Measurements from ENCODE around the gene ADPRHL1.

ADPRHL1 gene

DNA sequence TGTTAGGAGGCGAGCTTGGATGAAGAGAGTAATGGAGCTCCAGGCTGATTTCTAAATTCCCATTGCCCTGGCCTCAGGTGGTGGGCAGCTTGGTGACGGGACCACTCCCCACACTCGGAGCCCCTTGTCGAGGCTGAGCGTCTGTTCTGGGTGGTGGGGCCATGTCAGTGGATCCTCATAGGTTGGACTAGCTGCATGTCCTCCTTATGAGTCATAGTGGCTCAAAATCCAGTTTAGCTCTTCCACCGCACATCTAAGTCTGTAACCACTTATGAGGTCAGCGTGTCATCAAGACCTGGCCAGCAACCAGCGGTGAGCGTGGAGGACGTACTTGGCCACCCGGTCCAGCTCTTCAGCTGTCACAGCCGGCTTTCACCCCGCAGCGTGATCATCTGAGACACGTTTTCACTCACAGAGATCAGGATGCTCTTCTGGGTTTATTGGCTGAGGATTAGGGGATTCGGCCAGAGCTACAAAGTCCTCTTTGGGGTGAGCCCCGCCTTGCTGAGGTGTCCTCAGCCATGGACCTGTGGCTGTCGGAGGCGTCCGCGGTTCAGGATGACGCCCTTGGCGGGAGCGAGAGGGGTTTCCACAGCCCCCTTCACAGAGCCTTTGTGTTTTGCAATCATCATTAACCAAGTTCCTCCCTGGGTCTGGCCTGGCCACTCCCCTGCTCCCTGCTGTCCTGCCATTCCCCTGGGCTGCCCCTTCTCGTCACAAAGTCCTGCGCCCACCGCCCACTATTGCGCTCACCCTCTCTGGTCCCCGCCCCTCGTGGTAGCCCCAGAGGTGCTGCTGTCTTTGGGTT is 41.9 kb downstream of the ADPRHL1 start:
- peak; percentile 62 for DNase-seq (ENCODE audit: low spot score)
- TF ChIP-seq, protein P1, sequence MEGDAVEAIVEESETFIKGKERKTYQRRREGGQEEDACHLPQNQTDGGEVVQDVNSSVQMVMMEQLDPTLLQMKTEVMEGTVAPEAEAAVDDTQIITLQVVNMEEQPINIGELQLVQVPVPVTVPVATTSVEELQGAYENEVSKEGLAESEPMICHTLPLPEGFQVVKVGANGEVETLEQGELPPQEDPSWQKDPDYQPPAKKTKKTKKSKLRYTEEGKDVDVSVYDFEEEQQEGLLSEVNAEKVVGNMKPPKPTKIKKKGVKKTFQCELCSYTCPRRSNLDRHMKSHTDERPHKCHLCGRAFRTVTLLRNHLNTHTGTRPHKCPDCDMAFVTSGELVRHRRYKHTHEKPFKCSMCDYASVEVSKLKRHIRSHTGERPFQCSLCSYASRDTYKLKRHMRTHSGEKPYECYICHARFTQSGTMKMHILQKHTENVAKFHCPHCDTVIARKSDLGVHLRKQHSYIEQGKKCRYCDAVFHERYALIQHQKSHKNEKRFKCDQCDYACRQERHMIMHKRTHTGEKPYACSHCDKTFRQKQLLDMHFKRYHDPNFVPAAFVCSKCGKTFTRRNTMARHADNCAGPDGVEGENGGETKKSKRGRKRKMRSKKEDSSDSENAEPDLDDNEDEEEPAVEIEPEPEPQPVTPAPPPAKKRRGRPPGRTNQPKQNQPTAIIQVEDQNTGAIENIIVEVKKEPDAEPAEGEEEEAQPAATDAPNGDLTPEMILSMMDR (IDR thresholded peaks at IDR 0.05; ENCODE audit: poor library complexity, severe bottlenecking), result no peak
- H3K4me3 ChIP-seq (ENCODE audit: severe bottlenecking), result no peak overlapping the region
- H3K27ac ChIP-seq (ENCODE audit: poor library complexity, severe bottlenecking), result no peak overlapping the region
- no peaks in the 10 kb centered on the region for H3K36me3 ChIP-seq (ENCODE audit: low read depth)
- peak; percentile 57; the same call in 2 of the 3 replicates for ATAC-seq (ENCODE audit: low read depth)
- peaks cover 6% of the 10 kb centered on the region for H3K4me1 ChIP-seq (ENCODE audit: insufficient read depth, poor library complexity, severe bottlenecking)
- no peaks in the 10 kb centered on the region for H3K9me3 ChIP-seq (ENCODE audit: severe bottlenecking)
- H3K27me3 ChIP-seq (ENCODE audit: insufficient read depth, poor library complexity, severe bottlenecking), result no peaks in the 10 kb centered on the region

DNA sequence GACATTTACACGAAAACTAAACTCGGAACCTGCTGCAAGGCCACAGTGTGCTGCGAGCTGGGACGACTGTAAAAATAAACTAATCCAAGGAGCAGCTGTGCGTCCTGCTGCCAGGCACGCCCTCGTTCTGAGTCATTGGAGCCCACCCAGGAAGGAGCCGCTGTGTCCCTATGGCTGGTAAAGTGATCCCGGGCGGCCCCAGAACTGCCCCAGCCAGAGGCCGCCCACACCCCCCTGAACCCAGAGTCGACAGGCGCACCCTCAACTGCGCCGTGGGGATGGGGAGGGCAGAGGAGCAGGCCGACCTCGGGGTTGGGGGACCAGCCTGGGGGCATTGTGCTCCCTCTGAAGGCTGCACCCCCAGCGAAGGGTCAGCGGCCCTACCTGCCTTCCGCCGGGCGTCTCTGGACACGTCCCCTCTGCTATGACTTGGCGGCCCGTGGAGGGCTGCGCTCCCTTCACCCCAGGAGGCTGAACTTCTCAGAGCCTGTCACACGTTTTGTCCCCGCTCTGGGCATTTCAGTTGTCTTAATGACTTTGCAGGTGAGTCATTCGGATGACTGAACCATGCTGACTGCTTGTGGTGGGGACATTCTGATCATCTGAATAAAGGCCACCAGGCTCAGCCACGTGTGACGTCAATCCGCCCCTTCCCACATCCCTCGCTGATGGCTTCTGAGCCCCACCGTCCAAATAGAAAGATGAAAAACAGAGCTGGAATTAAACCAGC is 42.7 kb downstream of the ADPRHL1 start:
- H3K27me3 ChIP-seq (ENCODE audit: insufficient read depth, poor library complexity, severe bottlenecking), result no peaks in the 10 kb centered on the region
- H3K27ac ChIP-seq (ENCODE audit: poor library complexity, severe bottlenecking), result no peak overlapping the region
- peaks cover 6% of the 10 kb centered on the region for H3K4me1 ChIP-seq (ENCODE audit: insufficient read depth, poor library complexity, severe bottlenecking)
- TF ChIP-seq, protein P1 (IDR thresholded peaks at IDR 0.05; ENCODE audit: poor library complexity, severe bottlenecking), result no peak
- DNase-seq (ENCODE audit: low spot score) (peak; percentile 56), ATAC-seq (ENCODE audit: low read depth) (peak; percentile 26; the same call in 2 of the 3 replicates)
- H3K4me3 ChIP-seq (ENCODE audit: severe bottlenecking), result no peak overlapping the region
- H3K36me3 ChIP-seq (ENCODE audit: low read depth), result no peaks in the 10 kb centered on the region
- H3K9me3 ChIP-seq (ENCODE audit: severe bottlenecking), result no peaks in the 10 kb centered on the region

- DNase-seq (ENCODE audit: low spot score) (no peak), ATAC-seq (ENCODE audit: low read depth) (no peak)
- Histone ChIP-seq H3K4me3 (ENCODE audit: severe bottlenecking) (no peak overlapping the region), H3K27ac (ENCODE audit: poor library complexity, severe bottlenecking) (no peak overlapping the region), H3K27me3 (ENCODE audit: insufficient read depth, poor library complexity, severe bottlenecking) (no peaks in the 10 kb centered on the region), H3K36me3 (ENCODE audit: low read depth) (no peaks in the 10 kb centered on the region), H3K4me1 (ENCODE audit: insufficient read depth, poor library complexity, severe bottlenecking) (peaks cover 6% of the 10 kb centered on the region), H3K9me3 (ENCODE audit: severe bottlenecking) (no peaks in the 10 kb centered on the region)
- TF ChIP-seq, protein P1 (IDR thresholded peaks at IDR 0.05; ENCODE audit: poor library complexity, severe bottlenecking), result no peak
Observed at GRCh38 chr13:113408562-113408961, 44.7 kb downstream of the ADPRHL1 start.

GRCh38 chr13:113407531-113408393 is 45.5 kb downstream of the ADPRHL1 start:
- Histone ChIP-seq H3K9me3 (ENCODE audit: severe bottlenecking) (no peaks in the 10 kb centered on the region), H3K27me3 (ENCODE audit: insufficient read depth, poor library complexity, severe bottlenecking) (no peaks in the 10 kb centered on the region), H3K36me3 (ENCODE audit: low read depth) (no peaks in the 10 kb centered on the region), H3K27ac (ENCODE audit: poor library complexity, severe bottlenecking) (no peak overlapping the region), H3K4me1 (ENCODE audit: insufficient read depth, poor library complexity, severe bottlenecking) (peaks cover 6% of the 10 kb centered on the region), H3K4me3 (ENCODE audit: severe bottlenecking) (no peak overlapping the region)
- DNase-seq (ENCODE audit: low spot score), result peak; percentile 60
- no peak for ATAC-seq (ENCODE audit: low read depth)
- TF ChIP-seq, protein P1 (IDR thresholded peaks at IDR 0.05; ENCODE audit: poor library complexity, severe bottlenecking), result no peak
